ENCODE measurements around the gene CD82.

DNA sequence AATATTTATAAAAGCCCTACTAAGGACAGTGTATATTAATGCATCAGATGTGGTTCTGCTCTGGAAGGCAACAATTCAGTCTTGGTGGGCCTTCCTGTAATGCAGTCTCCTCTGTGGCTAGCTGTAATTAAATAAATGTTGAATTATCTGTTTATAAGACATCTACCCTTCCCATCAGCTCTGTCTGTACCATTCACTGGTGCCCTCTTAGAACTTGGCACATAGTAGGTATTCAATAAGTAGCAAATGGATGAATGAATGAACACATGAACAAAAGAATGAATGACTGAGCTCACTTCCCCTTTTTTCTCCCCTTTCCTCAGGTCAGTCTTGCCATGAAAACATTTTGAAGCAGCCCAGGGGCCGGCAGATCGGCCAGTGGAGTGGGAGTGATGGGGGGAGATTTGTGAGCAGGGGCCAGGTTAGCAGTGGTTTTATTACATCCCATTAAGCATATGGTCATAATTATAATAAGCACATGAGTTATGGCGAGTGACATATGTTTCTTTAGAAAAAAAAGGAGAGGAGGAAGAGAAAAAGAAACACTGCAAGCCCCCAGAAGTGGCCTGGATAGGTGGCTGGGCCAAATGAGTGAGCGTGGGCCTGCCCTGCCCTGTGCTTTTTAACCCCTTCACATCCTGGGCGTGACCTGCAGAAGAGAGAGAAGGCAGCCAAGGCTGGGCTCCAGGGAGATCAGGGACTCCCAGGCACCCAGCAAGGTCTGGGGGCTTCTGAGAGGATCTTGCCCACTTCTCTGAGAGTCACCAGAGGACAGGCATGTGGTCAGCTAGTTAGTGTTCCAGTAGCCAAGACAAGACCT lies 48.6 kb upstream of the CD82 start:
- TF ChIP-seq POLR2A (IDR thresholded peaks at IDR 0.05), result no peak
- TF ChIP-seq, protein P1, sequence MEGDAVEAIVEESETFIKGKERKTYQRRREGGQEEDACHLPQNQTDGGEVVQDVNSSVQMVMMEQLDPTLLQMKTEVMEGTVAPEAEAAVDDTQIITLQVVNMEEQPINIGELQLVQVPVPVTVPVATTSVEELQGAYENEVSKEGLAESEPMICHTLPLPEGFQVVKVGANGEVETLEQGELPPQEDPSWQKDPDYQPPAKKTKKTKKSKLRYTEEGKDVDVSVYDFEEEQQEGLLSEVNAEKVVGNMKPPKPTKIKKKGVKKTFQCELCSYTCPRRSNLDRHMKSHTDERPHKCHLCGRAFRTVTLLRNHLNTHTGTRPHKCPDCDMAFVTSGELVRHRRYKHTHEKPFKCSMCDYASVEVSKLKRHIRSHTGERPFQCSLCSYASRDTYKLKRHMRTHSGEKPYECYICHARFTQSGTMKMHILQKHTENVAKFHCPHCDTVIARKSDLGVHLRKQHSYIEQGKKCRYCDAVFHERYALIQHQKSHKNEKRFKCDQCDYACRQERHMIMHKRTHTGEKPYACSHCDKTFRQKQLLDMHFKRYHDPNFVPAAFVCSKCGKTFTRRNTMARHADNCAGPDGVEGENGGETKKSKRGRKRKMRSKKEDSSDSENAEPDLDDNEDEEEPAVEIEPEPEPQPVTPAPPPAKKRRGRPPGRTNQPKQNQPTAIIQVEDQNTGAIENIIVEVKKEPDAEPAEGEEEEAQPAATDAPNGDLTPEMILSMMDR (IDR thresholded peaks at IDR 0.05), result no peak

Data from right lobe of liver (tissue), 4 donors.